ENCODE results near the gene KLK11.

GRCh38 chr19:51024924-51025323, 1.5 kb downstream of the KLK11 start:
- TF ChIP-seq TAF1 (IDR thresholded peaks at IDR 0.05; ENCODE audit: low read depth, low read length) (no peak), POLR2A (IDR thresholded peaks at IDR 0.05; ENCODE audit: control extremely low read depth in 1 of 2, low read depth in 2 of 2, low read length in 2 of 2) (no peak), GABPA (IDR thresholded peaks at IDR 0.05; ENCODE audit: borderline replicate concordance, insufficient read depth, low read length) (no peak), TAF7 (optimal IDR thresholded peaks at IDR 0.05; ENCODE audit: borderline replicate concordance, low read depth, low read length) (no peak), RFX5 (IDR thresholded peaks at IDR 0.05; ENCODE audit: borderline replicate concordance, low read depth, low read length) (no peak), CBX8 (IDR thresholded peaks at IDR 0.05; ENCODE audit: borderline replicate concordance, low read depth, low read length) (no peak), EZH2 (IDR thresholded peaks at IDR 0.05; ENCODE audit: low read depth, low read length, severe bottlenecking) (no peak), KDM4A (IDR thresholded peaks at IDR 0.05; ENCODE audit: low read depth, low read length, severe bottlenecking) (no peak), CHD2 (IDR thresholded peaks at IDR 0.05; ENCODE audit: low read length) (no peak), EP300 (IDR thresholded peaks at IDR 0.05; ENCODE audit: borderline replicate concordance in 1 of 2, low read depth in 2 of 2, low read length in 2 of 2) (no peak), HDAC6 (IDR thresholded peaks at IDR 0.05; ENCODE audit: low read depth, low read length) (no peak)
- TF ChIP-seq, protein P1, sequence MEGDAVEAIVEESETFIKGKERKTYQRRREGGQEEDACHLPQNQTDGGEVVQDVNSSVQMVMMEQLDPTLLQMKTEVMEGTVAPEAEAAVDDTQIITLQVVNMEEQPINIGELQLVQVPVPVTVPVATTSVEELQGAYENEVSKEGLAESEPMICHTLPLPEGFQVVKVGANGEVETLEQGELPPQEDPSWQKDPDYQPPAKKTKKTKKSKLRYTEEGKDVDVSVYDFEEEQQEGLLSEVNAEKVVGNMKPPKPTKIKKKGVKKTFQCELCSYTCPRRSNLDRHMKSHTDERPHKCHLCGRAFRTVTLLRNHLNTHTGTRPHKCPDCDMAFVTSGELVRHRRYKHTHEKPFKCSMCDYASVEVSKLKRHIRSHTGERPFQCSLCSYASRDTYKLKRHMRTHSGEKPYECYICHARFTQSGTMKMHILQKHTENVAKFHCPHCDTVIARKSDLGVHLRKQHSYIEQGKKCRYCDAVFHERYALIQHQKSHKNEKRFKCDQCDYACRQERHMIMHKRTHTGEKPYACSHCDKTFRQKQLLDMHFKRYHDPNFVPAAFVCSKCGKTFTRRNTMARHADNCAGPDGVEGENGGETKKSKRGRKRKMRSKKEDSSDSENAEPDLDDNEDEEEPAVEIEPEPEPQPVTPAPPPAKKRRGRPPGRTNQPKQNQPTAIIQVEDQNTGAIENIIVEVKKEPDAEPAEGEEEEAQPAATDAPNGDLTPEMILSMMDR (IDR thresholded peaks at IDR 0.05; ENCODE audit: control extremely low read depth in 1 of 3, insufficient read depth in 1 of 3, low read depth in 1 of 3, low read length in 3 of 3): no peak

Data from H1 (cell line).